Measurements from ENCODE around the gene FUOM. TPM values are rescaled to one million over a fixed set of nuclear protein-coding genes. Genes with fewer than 3 reads are reported as not detected.

Gene FUOM
- total and polyA plus RNA-seq, 9 of the 15 experiments (the other 6 are each of a cell fraction or from before 2014, with no cell fraction given), result 1.8 to 96.1 (median 27.0) TPM

- no peak for TF ChIP-seq ZNF512 (tag; IDR thresholded peaks at IDR 0.05)
- no peak for TF ChIP-seq ZNF695 (CRISPR knock-in tag; IDR thresholded peaks at IDR 0.05)
- no peak for TF ChIP-seq ZNF592 (IDR thresholded peaks at IDR 0.05)
- no peak for TF ChIP-seq SUPT5H (IDR thresholded peaks at IDR 0.05)
- no peak for TF ChIP-seq RBM25 (IDR thresholded peaks at IDR 0.05; ENCODE audit: low read depth, low read length, severe bottlenecking)
- TF ChIP-seq E2F4 (CRISPR knock-in tag; IDR thresholded peaks at IDR 0.05; ENCODE audit: low read depth), result no peak
- no peak for TF ChIP-seq MAFG (tag; conservative IDR thresholded peaks at IDR 0.05)
- TF ChIP-seq PML (IDR thresholded peaks at IDR 0.05; ENCODE audit: low read length), result no peak
- no peak for TF ChIP-seq NR1H2 (CRISPR knock-in tag; IDR thresholded peaks at IDR 0.05)
- TF ChIP-seq MYNN (IDR thresholded peaks at IDR 0.05), result no peak
- TF ChIP-seq MYNN (CRISPR knock-in tag; IDR thresholded peaks at IDR 0.05), result no peak
- no peak for TF ChIP-seq RFX1 (IDR thresholded peaks at IDR 0.05)
These were observed 30.8 kb downstream of the FUOM start for GRCh38 chr10:133326745-133327650.

More at GRCh38 chr10:133326745-133327650, 30.8 kb downstream of the FUOM start:
- H3K9ac ChIP-seq (ENCODE audit: insufficient read depth in 1 of 2, low read depth in 2 of 2, low read length in 2 of 2), result no peak overlapping the region
- H2AFZ ChIP-seq (ENCODE audit: low read depth, low read length), result no peak overlapping the region
- H4K20me1 ChIP-seq (replicated peaks; ENCODE audit: control insufficient read depth, insufficient read depth, low read length), result no peaks in the 10 kb centered on the region
- in situ Hi-C loops (cut with MboI) (no loop called here), intact Hi-C loops (cut with micrococcal nuclease) (loop anchor here (5.0 to 10.0 kb wide), 3 partner anchors 68 to 158 kb away; partner anchors contain the start of gene MTG1)
- no peak for ATAC-seq
- WGBS (ENCODE audit: insufficient coverage, low coverage, missing lambda C conversion rate), result 16% methylated on average over 9 of the region's 28 CpGs
- BruUV-seq (replicated peaks), result no TSS peak
- no peak overlapping the region for H3K27ac ChIP-seq (ENCODE audit: extremely low read depth, low read depth, low read length)
- H3K4me1 ChIP-seq (replicated peaks in 1 of 2; ENCODE audit: control insufficient read depth in 2 of 2, insufficient read depth in 2 of 2, low read length in 2 of 2), result peaks cover 0 to 50% of the 10 kb centered on the region in 2 experiments; a peak in 3 of 5 replicates
- CTCF ChIA-PET (ENCODE audit: low intra/inter-chr PET ratio), result no interaction called here
- H3K36me3 ChIP-seq (ENCODE audit: control insufficient read depth, insufficient read depth, low read length), result no peaks in the 10 kb centered on the region
- H3K27me3 ChIP-seq (ENCODE audit: control insufficient read depth in 2 of 2, insufficient read depth in 2 of 2, low read length in 2 of 2), result peaks cover 2 to 4% of the 10 kb centered on the region in 2 experiments; a peak in 1 of 5 replicates
- no peaks in the 10 kb centered on the region for H3K9me1 ChIP-seq (ENCODE audit: control insufficient read depth, insufficient read depth, low read length)
- POLR2A ChIA-PET, result interaction anchor here (0.6 kb wide), 1 partner anchor 22 kb away, joined by 3 read pairs; no protein-coding TSS in a partner anchor
- H3K79me2 ChIP-seq (ENCODE audit: control insufficient read depth, insufficient read depth, low read length), result no peaks in the 10 kb centered on the region
- H3K4me3 ChIP-seq, result no peak overlapping the region
- no peak overlapping the region for H3K4me2 ChIP-seq (ENCODE audit: insufficient read depth, low read length)
- no peaks in the 10 kb centered on the region for H3K9me3 ChIP-seq (replicated peaks; ENCODE audit: control insufficient read depth, insufficient read depth, low read depth, low read length)
- DNase-seq (ENCODE audit: extremely low read depth in 1 of 4, low spot score in 3 of 4), result no peak
- no peak for FAIRE-seq

Data from K562 (cell line).